HG03039 (cell line): ENCODE data around the gene GID8.
A peak's percentile ranks its signal among the peaks of the same experiment; 100 is the strongest.

Experiments
- ATAC-seq: cut with Tn5 transposase; IDR thresholded peaks from one replicate; pipeline ENCODE4 v1.9.1; 2021; ENCODE audit warnings: mild to moderate bottlenecking, moderate library complexity; ENCODE audit not compliant: unreplicated experiment

GID8 gene

DNA sequence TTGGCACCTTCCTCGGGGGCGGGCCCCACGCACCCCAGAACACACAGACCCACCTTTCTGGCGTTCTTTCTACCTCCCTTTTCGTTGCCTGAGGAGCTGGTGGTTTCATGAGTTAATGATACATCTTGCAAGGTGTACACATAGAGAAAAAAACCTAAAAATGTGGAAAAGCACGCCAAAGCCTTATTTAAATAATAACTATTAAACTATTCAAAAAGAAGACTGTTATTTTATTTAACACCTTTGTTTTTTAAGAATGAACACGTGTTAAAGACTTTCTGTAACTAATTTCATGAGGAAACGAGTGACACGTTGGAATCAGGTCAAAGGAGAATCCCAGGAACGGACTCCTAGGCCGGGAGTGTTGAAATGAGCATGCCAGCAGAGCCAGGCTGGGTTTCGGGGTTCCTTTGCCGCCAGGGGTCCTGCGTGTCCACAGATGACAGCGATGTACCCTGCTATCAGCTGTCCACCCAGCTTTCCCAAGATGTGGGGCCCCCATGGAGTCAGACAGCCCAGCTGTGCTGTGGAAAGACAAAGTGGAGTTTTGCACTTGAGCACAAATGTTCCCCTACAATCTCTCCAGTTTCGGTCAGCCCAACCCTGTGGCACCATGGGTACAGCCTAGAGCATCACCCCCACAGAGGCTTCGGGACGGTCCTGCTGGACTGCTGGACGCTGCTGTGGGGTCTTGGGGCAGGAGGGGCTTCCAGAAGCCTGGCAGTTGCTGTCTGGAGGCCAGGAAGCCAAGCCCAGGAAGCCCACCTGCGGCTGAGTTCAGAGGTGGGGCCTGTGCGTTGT is 30.6 kb downstream of the GID8 start:
- no peak for ATAC-seq

DNA sequence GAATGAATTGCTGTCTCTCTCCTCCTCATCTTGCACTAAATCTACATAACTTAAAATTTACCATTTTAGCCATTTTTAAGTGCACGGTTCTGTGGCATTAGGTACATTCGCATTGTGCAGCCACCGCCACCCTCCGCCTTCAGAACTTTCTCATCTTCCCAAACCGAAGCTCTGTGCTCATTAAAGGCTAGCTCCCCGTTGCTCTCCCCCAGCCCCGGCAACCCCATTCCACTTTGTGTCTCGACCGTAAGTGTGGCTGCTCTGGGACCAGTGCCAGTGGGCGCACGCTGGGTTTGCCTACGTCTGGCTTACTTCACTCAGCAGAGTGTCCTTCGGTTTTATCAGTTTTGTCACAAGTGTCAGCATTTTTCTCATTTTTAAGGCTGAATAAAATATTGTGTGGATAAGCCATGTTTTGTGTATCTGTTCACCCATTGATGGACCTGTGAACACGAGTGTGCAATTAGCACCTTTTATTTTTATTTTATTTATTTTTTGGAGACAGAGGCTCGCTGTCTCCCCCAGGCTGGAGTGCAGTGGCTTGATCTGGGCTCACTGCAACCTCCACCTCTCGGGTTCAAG is 31.3 kb downstream of the GID8 start:
- ATAC-seq: no peak

DNA sequence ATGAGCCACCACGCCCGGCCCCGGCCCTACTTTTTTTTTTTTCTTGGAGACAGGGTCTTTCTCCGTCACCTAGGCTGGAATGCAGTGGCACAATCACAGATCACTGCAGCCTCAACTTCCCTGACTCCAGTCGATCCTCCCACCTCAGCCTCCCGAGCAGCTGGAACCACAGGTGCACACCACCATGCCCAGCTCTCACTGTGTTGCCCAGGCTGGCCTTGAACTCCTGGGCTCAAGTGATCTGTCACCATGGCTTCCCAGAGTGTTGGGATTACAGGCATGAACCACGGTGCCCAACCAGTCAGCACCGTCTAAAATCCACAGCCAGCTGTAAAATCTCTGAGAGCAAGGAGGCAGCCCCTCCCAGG is 32.0 kb downstream of the GID8 start:
- ATAC-seq: no peak

DNA sequence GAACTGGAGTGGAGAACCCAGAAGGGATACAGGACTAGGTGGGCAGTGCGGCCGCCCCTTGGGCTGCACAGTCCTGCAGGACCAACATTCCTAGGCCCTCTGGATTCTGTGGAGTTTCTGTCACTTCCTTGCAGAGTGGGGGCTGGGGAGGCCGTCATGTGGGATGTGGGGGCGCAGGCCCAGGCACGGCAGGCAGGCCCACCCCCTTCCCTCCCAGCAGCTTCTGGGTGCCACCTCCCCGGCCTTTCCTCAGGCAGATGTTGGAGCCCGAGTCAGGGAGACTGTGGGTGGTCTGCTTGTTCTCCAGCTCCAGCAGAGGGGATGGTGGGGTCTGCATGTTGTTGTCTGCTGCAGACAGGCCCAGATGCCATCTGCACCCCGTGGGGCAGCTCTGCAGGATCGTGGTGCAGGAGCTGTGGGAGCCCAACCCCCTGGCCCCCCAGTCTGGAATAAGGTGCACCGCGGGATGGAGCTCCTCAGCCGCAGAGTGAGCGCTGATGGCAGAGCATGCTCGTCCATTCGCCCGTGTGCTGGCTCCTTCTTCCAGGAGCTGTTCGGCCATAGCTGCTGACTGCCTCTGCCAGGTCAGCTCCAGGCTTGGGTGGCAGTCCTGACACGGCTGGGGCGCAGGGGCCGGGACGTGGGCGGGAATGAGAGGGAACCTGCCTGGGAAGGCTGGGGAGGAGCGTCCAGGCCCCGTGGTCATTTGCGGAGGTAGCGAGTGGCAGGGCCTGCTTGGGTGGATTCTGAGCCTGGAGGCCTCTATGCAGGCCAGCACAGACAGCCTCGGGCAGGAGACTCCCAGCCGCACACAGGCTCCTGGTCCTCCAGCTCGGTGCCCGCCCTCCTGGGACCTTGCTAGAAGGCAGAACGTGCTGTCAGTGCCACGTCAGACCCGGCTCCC is 32.6 kb downstream of the GID8 start:
- ATAC-seq: no peak

- no peak for ATAC-seq
Measured at GRCh38 chr20:62971211-62971949, 33.4 kb downstream of the GID8 start.

DNA sequence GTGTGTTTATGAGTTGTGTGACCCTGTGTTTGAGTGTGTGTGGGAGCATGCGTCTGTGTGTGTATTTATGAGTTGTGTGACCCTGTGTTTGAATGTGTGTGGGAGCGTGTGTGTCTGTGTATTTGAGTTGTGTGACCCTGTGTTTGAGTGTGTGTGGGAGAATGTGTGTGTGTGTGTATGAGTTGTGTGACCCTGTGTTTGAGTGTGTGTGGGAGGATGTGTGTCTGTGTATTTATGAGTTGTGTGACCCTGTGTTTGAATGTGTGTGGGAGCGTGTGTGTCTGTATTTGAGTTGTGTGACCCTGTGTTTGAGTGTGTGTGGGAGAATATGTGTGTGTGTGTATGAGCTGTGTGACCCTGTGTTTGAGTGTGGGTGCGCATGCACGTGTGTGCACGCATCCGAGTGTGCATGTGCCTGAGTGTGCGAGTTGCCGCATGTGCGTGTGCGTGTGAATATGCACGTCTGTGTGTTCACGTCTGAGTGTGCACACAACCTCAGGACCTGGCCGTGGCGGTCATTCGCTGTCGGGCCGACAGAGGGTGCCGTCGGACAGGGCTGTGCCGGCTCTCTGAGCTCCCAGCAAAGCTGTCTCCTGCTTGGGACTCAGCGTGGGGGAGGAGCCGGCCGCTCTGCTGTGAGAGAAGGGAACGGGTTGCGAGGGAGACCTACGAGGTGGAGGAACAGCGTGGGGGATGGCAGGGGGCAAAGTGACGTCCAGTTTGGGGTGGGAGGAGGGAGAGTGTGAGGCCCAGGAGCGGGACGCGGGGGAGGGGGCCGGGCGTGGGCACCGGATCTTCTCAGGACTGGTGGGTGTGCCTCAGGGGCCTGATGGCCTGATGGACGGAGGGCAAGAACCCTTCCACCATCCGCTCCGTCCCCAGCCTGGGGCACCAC is 34.2 kb downstream of the GID8 start:
- ATAC-seq: peak; percentile 64

DNA sequence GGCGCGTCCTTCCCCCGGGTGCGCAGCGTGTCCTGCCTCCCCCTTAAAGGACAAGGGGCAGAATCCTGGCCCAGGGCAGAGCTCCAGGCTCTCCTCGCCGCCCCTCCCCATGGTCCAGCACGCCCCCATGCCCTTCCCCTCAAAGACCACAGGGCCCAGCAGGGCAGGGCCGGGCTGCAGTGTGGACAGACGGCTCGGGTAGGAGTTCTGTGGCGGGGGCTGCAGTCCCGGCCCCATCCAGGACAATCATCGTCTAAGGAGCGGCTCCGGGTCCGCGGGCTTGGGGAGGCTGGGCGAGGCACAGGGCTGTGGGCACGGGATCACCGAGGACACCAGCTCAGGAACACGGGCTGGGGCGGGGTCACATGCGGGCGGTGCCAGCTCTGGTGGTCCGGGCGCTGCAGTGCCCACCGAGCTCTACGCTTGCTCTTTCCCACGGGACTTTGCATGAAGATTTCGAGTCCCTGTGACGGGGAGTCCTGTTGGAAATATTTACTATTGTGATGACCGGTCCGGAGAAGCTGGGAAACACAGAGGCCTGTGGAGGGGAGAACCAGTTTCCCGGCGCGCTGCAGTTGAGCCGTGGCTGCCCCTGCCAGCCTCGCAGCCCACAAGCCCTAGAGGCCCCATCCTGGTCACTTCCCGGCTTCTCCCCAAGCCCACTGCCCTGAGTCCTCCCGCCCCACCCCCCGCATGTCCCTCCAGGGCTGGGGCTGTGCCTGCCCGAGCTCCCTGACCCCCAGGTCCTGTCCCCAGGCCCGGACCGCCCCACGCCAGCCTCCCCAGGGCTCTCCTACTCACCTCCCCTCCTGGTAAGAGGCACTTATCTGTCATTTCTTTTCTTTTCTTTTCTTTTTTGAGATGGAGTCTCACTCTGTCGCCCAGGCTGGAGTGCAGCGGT is 35.1 kb downstream of the GID8 start:
- no peak for ATAC-seq

- ATAC-seq: no peak
Measured at GRCh38 chr20:62975251-62975760, 37.4 kb downstream of the GID8 start.

DNA sequence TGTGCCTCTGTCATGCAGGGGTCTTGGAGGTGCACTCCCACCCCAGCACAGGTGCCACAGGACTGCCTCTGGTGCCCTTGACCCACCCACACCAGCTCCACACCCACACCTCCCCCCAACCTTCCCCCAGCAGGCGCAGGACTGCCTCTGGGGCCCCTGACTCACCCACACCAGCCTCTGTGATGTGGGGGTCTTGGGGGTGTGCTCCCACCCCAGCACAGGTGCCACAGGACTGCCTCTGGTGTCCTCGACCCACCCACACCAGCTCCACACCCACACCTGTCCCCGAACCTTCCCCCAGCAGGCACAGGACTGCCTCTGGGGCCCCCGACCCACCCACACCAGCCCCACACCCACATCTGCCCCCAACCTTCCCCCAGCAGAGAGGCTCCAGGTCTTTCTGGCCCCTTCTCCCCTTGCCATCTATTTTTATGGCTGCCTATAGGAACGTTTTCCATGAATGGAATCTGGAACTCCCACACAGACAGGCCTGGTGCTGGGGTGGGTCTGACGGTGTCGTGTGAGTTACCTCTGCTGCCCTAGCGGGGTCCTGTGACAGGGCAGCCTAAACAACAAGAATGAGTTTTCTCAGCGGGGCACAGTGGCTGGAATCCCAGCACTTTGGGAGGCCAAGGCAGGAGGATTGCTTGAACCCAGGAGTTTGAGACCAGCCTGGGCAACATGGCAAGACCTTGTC is 38.0 kb downstream of the GID8 start:
- ATAC-seq: no peak

GRCh38 chr20:62976886-62977285 is 38.9 kb downstream of the GID8 start:
- ATAC-seq: no peak

DNA sequence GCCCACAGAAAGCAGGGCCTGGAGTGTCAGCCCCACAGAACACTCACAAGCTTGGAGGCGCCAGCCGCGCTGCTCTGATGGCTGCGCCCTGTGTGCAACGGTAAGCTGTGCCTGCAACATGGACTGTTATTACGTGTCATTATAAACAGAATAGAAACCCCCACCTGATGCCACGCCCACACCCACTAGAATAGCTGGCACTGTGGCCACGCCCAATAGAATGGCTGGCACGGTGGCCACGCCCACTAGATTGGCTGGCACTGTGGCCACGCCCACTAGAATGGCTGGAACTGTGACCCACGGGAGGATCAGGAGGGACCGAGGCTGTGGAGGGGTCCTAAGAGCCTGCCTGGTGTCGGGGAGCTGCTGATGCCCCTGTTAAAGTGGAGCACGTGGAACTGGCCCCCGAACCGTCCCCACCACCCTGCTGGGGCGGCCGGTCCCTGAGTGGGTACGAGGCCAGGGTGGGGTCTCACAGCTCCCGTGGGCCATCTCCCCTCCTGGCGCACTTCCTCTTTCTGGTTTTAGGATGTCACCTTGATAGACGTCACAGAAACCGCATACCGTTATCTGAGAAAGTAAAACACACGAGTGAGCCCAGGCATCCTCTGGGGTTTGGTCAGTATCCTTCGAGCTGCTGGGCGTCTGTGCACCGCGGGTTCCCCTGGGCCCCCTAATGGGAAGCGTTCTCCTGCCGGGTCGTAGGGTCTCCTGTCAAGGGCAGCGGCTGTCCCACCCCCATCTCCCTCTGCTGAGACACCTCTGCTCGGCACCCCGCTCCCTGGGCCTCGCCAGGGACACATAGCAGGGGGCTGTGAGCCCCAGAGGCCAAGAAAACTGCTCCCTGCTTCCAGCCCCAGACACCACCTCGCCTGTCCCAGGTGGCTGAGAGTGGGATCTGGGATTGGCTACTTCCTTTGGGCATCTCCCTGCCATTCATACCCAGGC is 39.9 kb downstream of the GID8 start:
- ATAC-seq: no peak

DNA sequence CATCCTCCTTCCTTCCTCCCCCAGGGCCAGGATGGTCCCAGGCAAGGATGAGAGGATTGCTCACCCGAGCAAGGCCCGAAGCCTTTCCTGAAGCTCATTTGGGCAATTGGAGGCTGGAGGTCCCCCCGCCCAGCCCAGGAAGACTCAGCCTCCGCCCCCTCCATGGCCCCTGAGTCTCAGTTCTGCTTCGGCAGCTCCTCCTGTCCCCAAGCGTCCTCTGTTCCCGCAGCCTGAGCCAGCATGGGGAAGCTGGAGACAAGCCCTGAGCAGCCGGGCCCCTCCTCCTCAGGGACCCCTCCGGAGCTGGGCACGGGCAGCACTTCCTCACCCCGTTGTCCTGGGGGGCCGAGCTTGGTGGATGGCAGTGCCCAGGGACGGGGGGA is 40.6 kb downstream of the GID8 start:
- ATAC-seq: no peak

GRCh38 chr20:62979310-62979709 is 41.4 kb downstream of the GID8 start:
- ATAC-seq: no peak

DNA sequence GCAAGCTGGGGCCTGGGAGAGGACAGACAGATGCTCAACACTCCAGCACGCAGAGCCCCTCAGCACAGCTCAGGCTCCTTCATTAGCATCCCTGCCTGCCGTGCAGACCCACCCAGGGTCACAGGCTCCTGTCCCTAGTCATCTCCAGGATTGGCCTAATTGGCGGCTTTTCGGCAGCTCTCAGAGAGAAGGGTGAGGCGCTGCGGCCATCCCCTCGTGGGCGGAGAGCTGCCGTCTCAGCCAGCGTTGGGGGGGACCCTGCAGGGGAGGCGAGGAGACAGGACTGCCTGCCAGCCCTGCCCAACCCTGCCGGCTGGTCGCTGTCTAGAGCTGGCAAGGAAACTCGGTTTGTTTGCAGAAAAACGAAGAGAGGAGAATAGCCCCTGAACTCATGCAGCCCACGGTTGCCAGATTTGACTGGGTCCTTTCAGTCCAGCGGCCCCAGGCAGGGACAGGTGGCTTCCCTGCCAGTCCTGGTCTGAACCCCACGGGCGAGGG is 42.0 kb downstream of the GID8 start:
- ATAC-seq: no peak

DNA sequence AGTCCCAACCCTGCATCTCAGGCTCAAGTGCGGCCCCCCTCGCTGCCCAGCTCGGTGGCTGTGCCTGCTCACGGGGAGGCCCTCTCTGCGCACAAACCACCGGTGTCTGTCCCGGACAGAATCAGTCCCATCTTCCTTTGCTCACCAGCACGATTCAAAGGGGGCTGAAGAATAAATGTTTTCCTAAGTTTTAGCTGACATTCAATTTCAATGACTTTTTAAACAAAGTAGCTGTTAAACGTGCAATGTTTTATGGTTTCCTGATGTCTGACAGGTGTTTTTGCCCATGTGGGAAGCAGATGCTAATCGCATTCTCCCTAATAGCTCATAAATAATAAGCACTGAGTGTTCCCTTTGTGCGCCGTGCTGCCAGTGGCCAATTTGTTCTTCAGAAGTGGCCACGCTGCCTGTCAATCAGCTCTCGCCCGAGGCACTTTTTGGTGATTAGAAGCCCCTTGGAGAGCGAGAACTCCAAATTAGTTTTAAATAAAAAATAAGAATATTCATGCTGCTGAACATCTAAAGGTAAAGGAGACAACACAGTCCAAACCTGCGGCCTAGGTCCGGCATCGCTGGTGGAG is 42.5 kb downstream of the GID8 start:
- ATAC-seq: no peak

DNA sequence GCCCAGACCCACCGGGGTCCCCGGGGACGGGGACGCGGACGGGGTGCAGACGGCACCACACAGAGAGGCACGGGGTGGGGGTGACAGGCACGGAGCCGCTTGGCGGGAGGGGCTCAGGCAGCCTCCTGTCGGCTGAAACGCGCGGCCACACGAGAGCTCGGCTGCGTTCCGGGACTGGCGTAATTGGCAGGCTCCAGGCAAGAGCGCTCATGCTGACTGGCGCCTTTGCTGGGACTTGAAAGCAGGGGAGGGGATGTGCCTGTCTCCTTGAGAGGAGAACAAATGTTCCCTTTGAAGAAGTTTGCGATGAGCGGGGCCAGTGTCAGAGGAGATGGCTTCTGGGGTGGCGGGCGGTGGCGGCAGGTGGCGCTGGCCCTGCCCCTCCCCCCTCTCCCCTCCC is 43.0 kb downstream of the GID8 start:
- ATAC-seq: no peak
